Ishikawa (cell line): Measurements from ENCODE around the gene GRID1.

Experiments
- CEBPB ChIP-seq: IDR thresholded peaks from 2 replicates; pipeline ENCODE4 v1.6.1; 2012
- CREB1 ChIP-seq: IDR thresholded peaks from 2 replicates; pipeline ENCODE4 v1.6.1; 2012; ENCODE audit warnings: low read depth
- EGR1 ChIP-seq: IDR thresholded peaks from 2 replicates; pipeline ENCODE4 v1.6.1; 2012
- EP300 ChIP-seq: IDR thresholded peaks from 2 replicates; pipeline ENCODE4 v1.6.1; 2012; ENCODE audit warnings: borderline replicate concordance
- FOXM1 ChIP-seq: IDR thresholded peaks from 2 replicates; pipeline ENCODE4 v1.6.1; 2012; ENCODE audit warnings: low read depth, borderline replicate concordance
- NFIC ChIP-seq: IDR thresholded peaks from 2 replicates; pipeline ENCODE4 v1.6.1; 2012
- RAD21 ChIP-seq: IDR thresholded peaks from 2 replicates; pipeline ENCODE4 v1.6.1; 2012; ENCODE audit warnings: low read depth
- TAF1 ChIP-seq: IDR thresholded peaks from 2 replicates; pipeline ENCODE4 v1.6.1; 2012; ENCODE audit warnings: low read depth, mild to moderate bottlenecking
- YY1 ChIP-seq: IDR thresholded peaks from 2 replicates; pipeline ENCODE4 v1.6.1; 2012; ENCODE audit warnings: low read depth
- TF ChIP-seq, protein P1 (sequence below): IDR thresholded peaks from 2 replicates; pipeline ENCODE4 v1.6.1; 2012
- TF ChIP-seq, protein P2 (sequence below): IDR thresholded peaks from 2 replicates; pipeline ENCODE4 v1.6.1; 2012; ENCODE audit warnings: low read depth, mild to moderate bottlenecking
- TF ChIP-seq, protein P3 (sequence below): IDR thresholded peaks from 2 replicates; pipeline ENCODE4 v1.6.1; 2012

DNA sequence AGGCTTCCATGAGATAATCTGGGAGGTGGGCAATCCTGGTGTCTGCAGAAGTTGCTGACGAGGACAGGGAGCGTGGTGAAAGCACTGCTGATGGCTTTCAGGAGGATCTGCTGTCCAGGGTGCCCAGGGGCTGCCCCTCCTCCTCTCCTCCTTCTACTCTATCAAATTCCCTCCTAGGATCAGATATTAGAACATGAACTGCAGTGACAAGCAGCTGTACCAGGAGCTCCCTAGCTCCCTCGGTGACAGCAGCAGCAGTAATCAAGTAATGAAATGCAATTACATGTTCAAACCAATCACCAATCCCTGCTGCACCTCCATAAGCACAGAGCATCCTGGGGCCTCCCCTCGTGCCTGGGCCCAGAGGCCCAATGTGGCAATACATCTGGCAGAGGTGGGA, 46.9 kb downstream of the GRID1 start:
- TF ChIP-seq, protein P1, sequence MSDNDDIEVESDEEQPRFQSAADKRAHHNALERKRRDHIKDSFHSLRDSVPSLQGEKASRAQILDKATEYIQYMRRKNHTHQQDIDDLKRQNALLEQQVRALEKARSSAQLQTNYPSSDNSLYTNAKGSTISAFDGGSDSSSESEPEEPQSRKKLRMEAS, result no peak
- TF ChIP-seq EP300 (no peak), CEBPB (no peak), NFIC (no peak), TAF1 (no peak), YY1 (no peak), EGR1 (no peak), FOXM1 (no peak), RAD21 (no peak), CREB1 (no peak)
- TF ChIP-seq, protein P2, sequence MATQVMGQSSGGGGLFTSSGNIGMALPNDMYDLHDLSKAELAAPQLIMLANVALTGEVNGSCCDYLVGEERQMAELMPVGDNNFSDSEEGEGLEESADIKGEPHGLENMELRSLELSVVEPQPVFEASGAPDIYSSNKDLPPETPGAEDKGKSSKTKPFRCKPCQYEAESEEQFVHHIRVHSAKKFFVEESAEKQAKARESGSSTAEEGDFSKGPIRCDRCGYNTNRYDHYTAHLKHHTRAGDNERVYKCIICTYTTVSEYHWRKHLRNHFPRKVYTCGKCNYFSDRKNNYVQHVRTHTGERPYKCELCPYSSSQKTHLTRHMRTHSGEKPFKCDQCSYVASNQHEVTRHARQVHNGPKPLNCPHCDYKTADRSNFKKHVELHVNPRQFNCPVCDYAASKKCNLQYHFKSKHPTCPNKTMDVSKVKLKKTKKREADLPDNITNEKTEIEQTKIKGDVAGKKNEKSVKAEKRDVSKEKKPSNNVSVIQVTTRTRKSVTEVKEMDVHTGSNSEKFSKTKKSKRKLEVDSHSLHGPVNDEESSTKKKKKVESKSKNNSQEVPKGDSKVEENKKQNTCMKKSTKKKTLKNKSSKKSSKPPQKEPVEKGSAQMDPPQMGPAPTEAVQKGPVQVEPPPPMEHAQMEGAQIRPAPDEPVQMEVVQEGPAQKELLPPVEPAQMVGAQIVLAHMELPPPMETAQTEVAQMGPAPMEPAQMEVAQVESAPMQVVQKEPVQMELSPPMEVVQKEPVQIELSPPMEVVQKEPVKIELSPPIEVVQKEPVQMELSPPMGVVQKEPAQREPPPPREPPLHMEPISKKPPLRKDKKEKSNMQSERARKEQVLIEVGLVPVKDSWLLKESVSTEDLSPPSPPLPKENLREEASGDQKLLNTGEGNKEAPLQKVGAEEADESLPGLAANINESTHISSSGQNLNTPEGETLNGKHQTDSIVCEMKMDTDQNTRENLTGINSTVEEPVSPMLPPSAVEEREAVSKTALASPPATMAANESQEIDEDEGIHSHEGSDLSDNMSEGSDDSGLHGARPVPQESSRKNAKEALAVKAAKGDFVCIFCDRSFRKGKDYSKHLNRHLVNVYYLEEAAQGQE, result peak; percentile 51
- TF ChIP-seq, protein P3, sequence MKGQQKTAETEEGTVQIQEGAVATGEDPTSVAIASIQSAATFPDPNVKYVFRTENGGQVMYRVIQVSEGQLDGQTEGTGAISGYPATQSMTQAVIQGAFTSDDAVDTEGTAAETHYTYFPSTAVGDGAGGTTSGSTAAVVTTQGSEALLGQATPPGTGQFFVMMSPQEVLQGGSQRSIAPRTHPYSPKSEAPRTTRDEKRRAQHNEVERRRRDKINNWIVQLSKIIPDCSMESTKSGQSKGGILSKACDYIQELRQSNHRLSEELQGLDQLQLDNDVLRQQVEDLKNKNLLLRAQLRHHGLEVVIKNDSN, result no peak
